Sigmoid colon (tissue), 7 donors: ENCODE measurements around the gene SYTL5. TPM values are rescaled to one million over a fixed set of nuclear protein-coding genes. Genes with fewer than 3 reads are reported as not detected.

Source experiments
- DNase-seq: peaks from one replicate; pipeline ENCODE4 v3.0.0-alpha.2; 2019
- H3K27ac ChIP-seq, 4 donors: fragments of 200-600 bp; sonication (generic); one replicate each; pipeline ENCODE4 v1.5.1; 2016 to 2019; ENCODE audit warnings: mild to moderate bottlenecking in 1 of 4
- H3K27me3 ChIP-seq, 3 donors: fragments of 200-600 bp; sonication (generic); one replicate each; pipeline ENCODE4 v1.5.1; 2019; ENCODE audit warnings: mild to moderate bottlenecking in 1 of 3
- H3K36me3 ChIP-seq, 4 donors: fragments of 200-600 bp; sonication (generic); one replicate each; pipeline ENCODE4 v1.5.1; 2016 to 2019
- H3K4me1 ChIP-seq, 4 donors: fragments of 200-600 bp; sonication (generic); one replicate each; pipeline ENCODE4 v1.5.1; 2017 to 2019
- H3K4me3 ChIP-seq, 4 donors: fragments of 200-600 bp; sonication (generic); one replicate each; pipeline ENCODE4 v1.5.1; 2017 to 2019; ENCODE audit warnings: mild to moderate bottlenecking in 2 of 4, moderate library complexity in 1 of 4
- H3K9me3 ChIP-seq, 4 donors: fragments of 200-600 bp in 3 of 4; sonication (generic) in 3 of 4; one replicate each; pipeline versions ENCODE4 v1.5.1 to v1.6.1; 2013 to 2019
- CTCF ChIP-seq, 4 experiments: fragments of 450-650 bp in 3 of 4; fragments of 200-600 bp in 1 of 4; IDR thresholded peaks; one replicate each; pipeline ENCODE4 v1.5.1; 2016 to 2019; ENCODE audit warnings: antibody characterized with exemption in 4 of 4, mild to moderate bottlenecking in 3 of 4, moderate library complexity in 2 of 4
- EP300 ChIP-seq, 4 donors: sonication (generic); formaldehyde crosslinking; IDR thresholded peaks; one replicate each; pipeline ENCODE4 v1.6.1; 2017; ENCODE audit warnings: antibody characterized with exemption in 4 of 4
- POLR2A ChIP-seq, 2 donors: fragments of 450-650 bp; IDR thresholded peaks; one replicate each; pipeline ENCODE4 v1.6.1; 2016; ENCODE audit warnings: antibody characterized with exemption in 2 of 2, mild to moderate bottlenecking in 2 of 2, moderate library complexity in 2 of 2
- POLR2AphosphoS5 ChIP-seq, 4 donors: sonication (generic); formaldehyde crosslinking; IDR thresholded peaks; one replicate each; pipeline ENCODE4 v1.6.1; 2017; ENCODE audit warnings: antibody characterized with exemption in 4 of 4
- WGBS, 2 donors: extraction: QIAGEN DNeasy Blood & Tissue Kit; methylation state at CpG; one replicate each; pipeline ENCODE4 v1.1.7; 2013; 5-methylcytosine and 5-hydroxymethylcytosine counted together
- intact Hi-C: fragments of 100-400 bp; cut with DNase I; formaldehyde crosslinking; loops from one replicate; pipeline ENCODE4 v1.15.1; 2023
- polyA plus RNA-seq, 3 donors: library from polyadenylated mRNA; stranded (reverse); fragments of 200-250 nt; gene quantifications; one replicate each; pipeline ENCODE4 v1.2.3, GENCODE V29; 2013
- total RNA-seq, 4 donors: library from RNA; depleted of rRNA; stranded (reverse); fragments of >200 nt; gene quantifications; one replicate each; pipeline ENCODE4 v1.1.0, GENCODE V29; 2016
- donor health status: healthy with polysubstance abuse.
- donor health status: Bipolar disorder and iron deficiency.
- donor health status: healthy.

Gene SYTL5
- total and polyA plus RNA-seq, 7 donors = under 0.01 to 21.0 (median 1.9) TPM; not detected in 1

GRCh38 chrX:38127961-38128360 lies 121.6 kb downstream of the SYTL5 start:
- Histone ChIP-seq H3K27me3 (no peaks in the 10 kb centered on the region), H3K4me3 (no peak overlapping the region), H3K36me3 (no peaks in the 10 kb centered on the region), H3K4me1 (no peaks in the 10 kb centered on the region), H3K9me3 (no peaks in the 10 kb centered on the region), H3K27ac (no peak overlapping the region)
- intact Hi-C loops = no loop called here
- DNase-seq = no peak
- WGBS, 2 donors = 97 to 98% methylated on average over 1 of the region's 1 CpG
- TF ChIP-seq POLR2A (IDR thresholded peaks at IDR 0.05) (no peak), POLR2AphosphoS5 (IDR thresholded peaks at IDR 0.05) (no peak), CTCF (IDR thresholded peaks at IDR 0.05) (no peak), EP300 (IDR thresholded peaks at IDR 0.05) (no peak)

- Histone ChIP-seq H3K4me3 (no peak overlapping the region), H3K36me3 (no peaks in the 10 kb centered on the region), H3K4me1 (no peaks in the 10 kb centered on the region), H3K27me3 (no peaks in the 10 kb centered on the region), H3K27ac (no peak overlapping the region), H3K9me3 (no peaks in the 10 kb centered on the region)
- intact Hi-C loops = no loop called here
- TF ChIP-seq CTCF (IDR thresholded peaks at IDR 0.05) = no peak
- no peak for TF ChIP-seq POLR2AphosphoS5 (IDR thresholded peaks at IDR 0.05)
- no peak for TF ChIP-seq EP300 (IDR thresholded peaks at IDR 0.05)
- no peak for TF ChIP-seq POLR2A (IDR thresholded peaks at IDR 0.05)
- DNase-seq = no peak
Observed at GRCh38 chrX:38129366-38129765, 123.0 kb downstream of the SYTL5 start.

GRCh38 chrX:38138157-38138891 lies 132.0 kb downstream of the SYTL5 start:
- H3K4me3 ChIP-seq = no peak overlapping the region
- peaks cover 0 to 8% (median 2%) of the 10 kb centered on the region in 4 donors for H3K4me1 ChIP-seq
- DNase-seq = no peak
- no peak for TF ChIP-seq CTCF (IDR thresholded peaks at IDR 0.05)
- TF ChIP-seq POLR2AphosphoS5 (IDR thresholded peaks at IDR 0.05) = no peak
- TF ChIP-seq POLR2A (IDR thresholded peaks at IDR 0.05) = no peak
- TF ChIP-seq EP300 (IDR thresholded peaks at IDR 0.05) = no peak
- no peaks in the 10 kb centered on the region for H3K27me3 ChIP-seq
- H3K9me3 ChIP-seq = no peaks in the 10 kb centered on the region
- intact Hi-C loops = no loop called here
- WGBS, 2 donors = 81 to 88% methylated on average over 2 of the region's 2 CpGs
- H3K27ac ChIP-seq = no peak overlapping the region
- no peaks in the 10 kb centered on the region for H3K36me3 ChIP-seq

GRCh38 chrX:38138900-38139299 lies 132.5 kb downstream of the SYTL5 start:
- H3K27ac ChIP-seq = no peak overlapping the region
- H3K4me1 ChIP-seq = peaks cover 0 to 8% (median 2%) of the 10 kb centered on the region in 4 donors
- H3K27me3 ChIP-seq = no peaks in the 10 kb centered on the region
- H3K36me3 ChIP-seq = no peaks in the 10 kb centered on the region
- intact Hi-C loops = no loop called here
- H3K9me3 ChIP-seq = no peaks in the 10 kb centered on the region
- TF ChIP-seq EP300 (IDR thresholded peaks at IDR 0.05) (no peak), POLR2AphosphoS5 (IDR thresholded peaks at IDR 0.05) (no peak), POLR2A (IDR thresholded peaks at IDR 0.05) (no peak), CTCF (IDR thresholded peaks at IDR 0.05) (no peak)
- H3K4me3 ChIP-seq = no peak overlapping the region
- DNase-seq = no peak
- WGBS, 2 donors = 98 to 99% methylated on average over 2 of the region's 2 CpGs

GRCh38 chrX:38142610-38143009 lies 136.3 kb downstream of the SYTL5 start:
- peaks cover 0 to 8% (median 2%) of the 10 kb centered on the region in 4 donors for H3K4me1 ChIP-seq
- TF ChIP-seq EP300 (IDR thresholded peaks at IDR 0.05) (no peak), POLR2A (IDR thresholded peaks at IDR 0.05) (no peak), CTCF (IDR thresholded peaks at IDR 0.05) (no peak), POLR2AphosphoS5 (IDR thresholded peaks at IDR 0.05) (no peak)
- DNase-seq = no peak
- H3K27ac ChIP-seq = peak overlapping the region in 1 of 4 donors; percentile 42
- 78 to 95% methylated on average over 1 of the region's 1 CpG for WGBS, 2 donors
- no peaks in the 10 kb centered on the region for H3K9me3 ChIP-seq
- no peak overlapping the region for H3K4me3 ChIP-seq
- H3K36me3 ChIP-seq = no peaks in the 10 kb centered on the region
- intact Hi-C loops = no loop called here
- no peaks in the 10 kb centered on the region for H3K27me3 ChIP-seq
